NCI-H510A (cell line): ENCODE data around the gene TTC23.
"Not testable (repeated sequence)": the region's sequence is repeated elsewhere in the genome, so short reads cannot be mapped to it uniquely, and the experiment has no call there.

Source experiments
- DNase-seq: peaks from one replicate; lab custom pipeline; 2025; lab: John Stamatoyannopoulos, UW

Gene TTC23

GRCh38 chr15:99120050-99120777, 129.2 kb downstream of the TTC23 start:
- no peak for DNase-seq

GRCh38 chr15:99118801-99119546, 130.4 kb downstream of the TTC23 start:
- DNase-seq: no peak

- DNase-seq: no peak
These were observed 131.1 kb downstream of the TTC23 start for GRCh38 chr15:99118258-99118632.

GRCh38 chr15:99117563-99118257, 131.7 kb downstream of the TTC23 start:
- DNase-seq: no peak

DNA sequence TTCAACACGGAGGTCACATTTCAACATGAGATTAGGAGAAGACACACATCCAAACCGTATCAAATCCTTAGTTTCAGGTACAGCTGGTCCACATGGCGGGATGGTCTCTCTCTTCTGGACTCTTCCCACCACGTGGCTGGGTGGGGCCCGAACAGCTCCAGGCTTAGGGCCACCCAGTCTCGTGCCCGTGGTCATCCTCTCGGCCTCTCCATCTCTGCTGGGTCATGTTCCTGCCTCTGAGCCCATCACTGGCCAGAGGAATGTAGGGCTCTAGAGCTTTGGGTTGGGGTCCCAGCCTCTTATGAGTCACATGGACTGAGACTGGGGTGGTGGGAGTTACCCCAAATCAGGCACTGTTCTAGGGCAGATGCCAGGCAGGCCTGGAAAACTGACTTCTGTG, 132.3 kb downstream of the TTC23 start:
- no peak for DNase-seq

GRCh38 chr15:99115300-99116215, 133.8 kb downstream of the TTC23 start:
- no peak for DNase-seq

- no peak for DNase-seq
These were observed 134.7 kb downstream of the TTC23 start for GRCh38 chr15:99114511-99115299.

- no peak for DNase-seq
These were observed 135.7 kb downstream of the TTC23 start for GRCh38 chr15:99113547-99114271.

- not testable (repeated sequence) for DNase-seq
These were observed 137.7 kb downstream of the TTC23 start for GRCh38 chr15:99111641-99112040.

- DNase-seq: no peak
These were observed 138.6 kb downstream of the TTC23 start for GRCh38 chr15:99110581-99111320.

DNA sequence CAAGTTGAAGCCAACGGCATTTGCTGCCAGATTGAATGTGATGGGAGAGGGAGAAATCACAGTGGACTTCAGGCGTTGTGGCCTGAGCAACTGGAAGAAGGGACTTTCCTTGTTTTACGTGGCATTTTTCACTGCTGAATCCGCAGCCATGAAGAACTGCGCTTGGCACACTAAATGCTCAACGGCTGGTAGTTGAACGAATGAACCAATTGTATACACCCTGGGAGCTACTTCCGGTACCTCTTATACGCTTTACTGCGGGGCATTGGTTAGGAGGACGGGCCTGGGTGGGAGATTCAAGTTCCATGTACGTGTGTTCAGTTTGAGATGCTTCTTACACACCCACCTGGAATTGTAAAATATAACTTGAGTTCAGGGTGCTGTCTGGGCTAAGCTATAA, 139.3 kb downstream of the TTC23 start:
- no peak for DNase-seq

DNA sequence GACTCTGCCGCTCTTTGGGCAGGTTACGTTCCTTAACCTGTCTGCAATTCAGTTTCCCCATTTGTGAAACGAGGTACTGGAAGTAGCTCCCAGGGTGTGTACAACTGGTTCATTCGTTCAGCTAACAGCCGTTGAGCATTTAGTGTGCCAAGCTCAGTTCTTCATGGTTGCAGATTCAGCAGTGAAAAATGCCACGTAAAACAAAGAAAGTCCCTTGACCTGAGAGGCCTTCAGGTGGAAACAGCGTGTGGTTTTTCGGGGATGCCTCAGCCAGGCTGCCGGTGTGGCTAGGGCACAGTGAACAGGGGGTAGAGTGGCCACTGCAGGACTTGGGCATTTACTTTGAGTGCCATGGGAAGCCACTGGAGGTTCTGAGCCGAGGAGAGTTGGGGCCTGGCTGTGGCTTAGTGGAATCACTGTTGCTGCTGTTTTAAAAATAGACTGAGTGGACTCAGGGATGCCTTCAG, 139.8 kb downstream of the TTC23 start:
- DNase-seq: no peak

DNA sequence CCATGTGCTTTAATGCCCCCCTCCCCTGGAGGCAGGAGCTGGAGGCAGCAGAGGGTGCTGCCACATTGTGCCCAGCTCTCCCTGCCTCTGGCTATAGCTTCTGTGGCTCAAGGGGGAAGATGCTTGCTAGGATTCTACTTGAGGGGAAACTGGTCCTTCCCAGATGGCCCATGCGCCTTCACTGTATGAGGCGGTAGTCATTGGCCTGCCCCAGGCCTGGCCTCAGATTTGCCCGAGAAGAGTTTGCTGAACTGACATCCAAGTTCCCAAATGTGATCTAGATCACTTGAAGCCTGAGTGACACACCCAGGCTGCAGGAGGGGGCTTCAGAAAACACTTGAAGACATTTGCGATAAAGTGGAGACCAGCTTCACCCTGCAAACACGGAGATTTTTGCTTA, 140.4 kb downstream of the TTC23 start:
- DNase-seq: no peak

- DNase-seq: no peak
These were observed 142.8 kb downstream of the TTC23 start for GRCh38 chr15:99106417-99107220.

DNA sequence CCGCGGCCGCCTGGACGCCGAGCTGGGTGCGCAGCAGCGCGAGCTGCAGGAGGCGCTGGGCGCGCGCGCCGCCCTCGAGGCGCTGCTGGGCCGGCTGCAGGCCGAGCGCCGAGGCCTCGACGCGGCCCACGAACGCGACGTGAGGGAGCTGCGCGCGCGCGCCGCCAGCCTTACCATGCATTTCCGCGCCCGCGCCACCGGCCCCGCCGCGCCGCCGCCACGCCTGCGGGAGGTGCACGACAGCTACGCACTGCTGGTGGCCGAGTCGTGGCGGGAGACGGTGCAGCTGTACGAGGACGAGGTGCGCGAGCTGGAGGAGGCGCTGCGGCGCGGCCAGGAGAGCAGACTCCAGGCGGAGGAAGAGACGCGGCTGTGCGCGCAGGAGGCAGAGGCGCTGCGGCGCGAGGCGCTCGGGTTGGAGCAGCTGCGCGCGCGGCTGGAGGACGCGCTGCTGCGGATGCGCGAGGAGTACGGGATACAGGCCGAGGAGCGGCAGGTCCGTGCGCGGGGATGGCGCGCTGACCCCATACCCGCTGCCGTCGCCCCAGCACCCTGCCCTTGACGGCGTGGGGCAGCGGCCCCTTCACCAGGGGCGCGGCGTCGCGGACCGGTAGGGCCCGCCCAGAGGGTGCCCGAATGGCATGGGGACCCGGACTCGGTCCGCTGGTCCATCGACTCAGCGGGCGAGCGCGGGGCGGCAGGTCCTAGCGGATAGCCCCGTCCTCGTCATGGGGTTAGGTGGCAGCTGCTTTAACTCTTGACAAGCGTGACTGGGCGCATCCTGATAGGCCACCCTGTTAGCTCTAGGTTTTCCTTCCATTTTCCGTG, 143.7 kb downstream of the TTC23 start:
- peak; percentile 3 for DNase-seq

DNA sequence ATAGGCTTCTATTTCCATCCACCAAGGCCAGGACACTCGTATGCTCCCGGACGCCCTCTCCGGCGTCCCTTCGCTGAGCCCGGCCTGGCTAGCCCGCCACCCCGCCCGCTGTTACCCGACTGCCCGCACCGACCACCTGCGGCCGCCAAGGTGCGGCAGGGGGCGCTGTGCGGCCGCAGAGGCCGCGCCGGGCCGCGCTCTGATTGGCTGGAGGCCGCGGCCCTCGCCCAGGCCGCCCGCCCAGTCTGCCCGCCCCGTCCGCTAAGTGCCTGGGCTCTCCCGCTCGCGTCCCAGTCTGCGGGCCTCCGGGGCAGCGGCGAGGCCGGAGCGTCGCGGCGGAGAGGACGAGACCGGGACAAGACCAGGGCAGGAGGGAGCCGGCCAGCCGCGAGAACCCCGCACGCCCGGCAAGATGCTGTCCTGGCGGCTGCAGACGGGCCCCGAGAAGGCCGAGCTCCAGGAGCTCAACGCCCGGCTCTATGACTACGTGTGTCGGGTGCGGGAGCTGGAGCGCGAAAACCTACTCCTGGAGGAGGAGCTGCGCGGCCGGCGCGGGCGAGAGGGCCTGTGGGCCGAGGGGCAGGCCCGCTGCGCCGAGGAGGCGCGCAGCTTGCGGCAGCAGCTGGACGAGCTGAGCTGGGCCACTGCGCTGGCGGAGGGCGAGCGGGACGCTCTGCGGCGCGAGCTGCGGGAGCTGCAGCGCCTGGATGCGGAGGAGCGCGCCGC, 144.4 kb downstream of the TTC23 start, which contains the start of gene SYNM:
SYNM (plus strand) TSS at position 293 of the 726 bp plus-strand sequence; CDS start at position 413, 120 bp downstream.
- DNase-seq: peak; percentile 42

DNA sequence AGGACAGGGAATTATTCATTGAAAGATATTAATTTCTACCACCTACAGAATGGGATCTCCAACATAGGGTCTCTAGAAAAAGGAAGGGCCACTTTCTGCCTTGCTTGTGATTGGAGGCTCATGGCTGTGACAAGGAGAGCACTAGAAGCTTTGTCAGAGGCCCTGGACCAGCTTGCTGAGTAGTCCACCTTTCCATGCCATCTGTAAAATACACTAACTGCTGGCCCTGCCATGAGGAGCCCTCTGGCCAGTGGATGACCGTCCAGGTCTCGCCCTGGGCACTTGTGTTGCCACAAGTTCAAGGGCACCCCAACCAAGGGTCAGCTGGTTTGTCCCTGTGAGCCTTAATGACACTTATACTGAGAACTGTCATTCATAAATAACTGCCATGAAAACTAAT, 146.1 kb downstream of the TTC23 start:
- DNase-seq: no peak
